Fibroblast of skin of right biceps (primary cell): Measurements from ENCODE around the gene THSD1.
A peak's percentile ranks its signal among the peaks of the same experiment; 100 is the strongest.
"Not testable (repeated sequence)": the region's sequence is repeated elsewhere in the genome, so short reads cannot be mapped to it uniquely, and the experiment has no call there.

ENCODE experiments used
- DNase-seq: peaks from one replicate; pipeline ENCODE4 v3.0.0-alpha.2; 2013

The THSD1 gene

GRCh38 chr13:52405767-52406494 lies at the start of gene THSD1:
THSD1 (minus strand) TSS chr13:52406172; CDS start chr13:52402600, 3,572 bp downstream.
- peak; percentile 27 for DNase-seq

- peak; percentile 59 for DNase-seq
These were observed 49.7 kb upstream of the THSD1 start for GRCh38 chr13:52455677-52456041.

- peak; percentile 92 for DNase-seq
These were observed 49.1 kb upstream of the THSD1 start, which contains the start of gene CKAP2 for GRCh38 chr13:52454820-52455676. CKAP2 (plus strand) TSS chr13:52455478; CDS start chr13:52455557, 79 bp downstream.

GRCh38 chr13:52454459-52454819 lies 48.5 kb upstream of the THSD1 start:
- DNase-seq: peak; percentile 5

GRCh38 chr13:52452470-52452869 lies 46.5 kb upstream of the THSD1 start:
- DNase-seq: no peak

GRCh38 chr13:52451135-52451804 lies 45.3 kb upstream of the THSD1 start:
- DNase-seq: no peak

- no peak for DNase-seq
These were observed 44.8 kb upstream of the THSD1 start for GRCh38 chr13:52450793-52451116.

- peak; percentile 93 for DNase-seq
These were observed 44.2 kb upstream of the THSD1 start, which contains the start of gene VPS36 for GRCh38 chr13:52450012-52450792. VPS36 (minus strand) TSS chr13:52450634; CDS start chr13:52450594, 40 bp downstream.

- DNase-seq: no peak
These were observed 43.5 kb upstream of the THSD1 start for GRCh38 chr13:52449331-52450011.

GRCh38 chr13:52447815-52448552 lies 42.0 kb upstream of the THSD1 start:
- DNase-seq: no peak

- no peak for DNase-seq
These were observed 41.4 kb upstream of the THSD1 start for GRCh38 chr13:52447354-52447753.

GRCh38 chr13:52446265-52446664 lies 40.3 kb upstream of the THSD1 start:
- no peak for DNase-seq

- DNase-seq: no peak
These were observed 26.5 kb upstream of the THSD1 start for GRCh38 chr13:52432456-52432855.

- DNase-seq: no peak
These were observed 22.3 kb upstream of the THSD1 start for GRCh38 chr13:52428295-52428694.

- no peak for DNase-seq
These were observed 15.2 kb upstream of the THSD1 start for GRCh38 chr13:52421216-52421615.

- DNase-seq: no peak
These were observed 13.1 kb upstream of the THSD1 start for GRCh38 chr13:52419080-52419479.

- DNase-seq: peak; percentile 65
These were observed 9.0 kb upstream of the THSD1 start for GRCh38 chr13:52414963-52415362.

GRCh38 chr13:52414051-52414450 lies 8.1 kb upstream of the THSD1 start:
- DNase-seq: no peak

GRCh38 chr13:52412128-52412527 lies 6.2 kb upstream of the THSD1 start:
- no peak for DNase-seq

GRCh38 chr13:52411629-52412028 lies 5.7 kb upstream of the THSD1 start:
- DNase-seq: peak; percentile 81

- not testable (repeated sequence) for DNase-seq
These were observed 2.2 kb upstream of the THSD1 start for GRCh38 chr13:52408071-52408658.
